GM12878 (cell line): ENCODE measurements around the gene MARF1. TPM values are rescaled to one million over a fixed set of nuclear protein-coding genes. Genes with fewer than 3 reads are reported as not detected.
A peak's percentile ranks its signal among the peaks of the same experiment; 100 is the strongest.

Experiments used
- ATF7 ChIP-seq: fragments of 450-650 bp; IDR thresholded peaks from 2 replicates; pipeline ENCODE4 v1.6.1; 2016; ENCODE audit warnings: low read depth, mild to moderate bottlenecking
- BACH1 ChIP-seq: fragments of 450-650 bp; IDR thresholded peaks from 2 replicates; pipeline ENCODE4 v1.6.1; 2017; ENCODE audit warnings: mild to moderate bottlenecking, borderline replicate concordance
- BCL11A ChIP-seq: IDR thresholded peaks from 2 replicates; pipeline ENCODE4 v1.6.1; 2011; ENCODE audit warnings: low read depth, low read length
- BMI1 ChIP-seq: fragments of 450-650 bp; IDR thresholded peaks from 2 replicates; pipeline ENCODE4 v1.6.1; 2016; ENCODE audit warnings: mild to moderate bottlenecking, moderate library complexity, borderline replicate concordance
- CBX3 ChIP-seq: fragments of 200-600 bp; sonication (generic); IDR thresholded peaks from 2 replicates; pipeline ENCODE4 v1.6.1; 2016; ENCODE audit warnings: low read depth, borderline replicate concordance
- CHD4 ChIP-seq: fragments of 200-600 bp; sonication (generic); IDR thresholded peaks from 2 replicates; pipeline ENCODE4 v1.6.1; 2016; ENCODE audit warnings: mild to moderate bottlenecking
- DPF2 ChIP-seq: fragments of 450-650 bp; IDR thresholded peaks from 2 replicates; pipeline ENCODE4 v1.6.1; 2017; ENCODE audit warnings: mild to moderate bottlenecking
- HDAC2 ChIP-seq: fragments of 200-600 bp; sonication (generic); IDR thresholded peaks from 2 replicates; pipeline ENCODE4 v1.6.1; 2017
- IKZF1 ChIP-seq: fragments of 450-650 bp; conservative IDR thresholded peaks from 2 replicates; pipeline ENCODE4 v1.6.1; 2017; ENCODE audit warnings: antibody characterized with exemption, mild to moderate bottlenecking
- JUNB ChIP-seq: IDR thresholded peaks from 2 replicates; pipeline ENCODE4 v1.6.1; 2016; ENCODE audit warnings: antibody characterized with exemption, mild to moderate bottlenecking
- JUND ChIP-seq: IDR thresholded peaks from 2 replicates; pipeline ENCODE4 v1.6.1; 2012; ENCODE audit warnings: low read depth, mild to moderate bottlenecking, low read length, improper control_type of control experiment, moderate library complexity
- LARP7 ChIP-seq: fragments of 450-650 bp; IDR thresholded peaks from 2 replicates; pipeline ENCODE4 v1.6.1; 2017; ENCODE audit warnings: mild to moderate bottlenecking
- MTA3 ChIP-seq: IDR thresholded peaks from 2 replicates; pipeline ENCODE4 v1.6.1; 2012; ENCODE audit warnings: low read length, inconsistent platforms, borderline replicate concordance
- RBBP5 ChIP-seq: fragments of 200-600 bp; sonication (generic); conservative IDR thresholded peaks from 2 replicates; pipeline ENCODE4 v1.6.1; 2016
- SIN3A ChIP-seq: IDR thresholded peaks from 2 replicates; pipeline ENCODE4 v1.6.1; 2012; ENCODE audit warnings: low read depth, low read length, improper control_type of control experiment
- SP1 ChIP-seq: IDR thresholded peaks from one replicate; pipeline ENCODE4 v1.6.1; 2011; ENCODE audit warnings: low read depth, low read length
- SUZ12 ChIP-seq: fragments of 200-600 bp; sonication (generic); IDR thresholded peaks from one replicate; pipeline ENCODE4 v1.6.1; 2018; ENCODE audit warnings: antibody characterized with exemption, mild to moderate bottlenecking; ENCODE audit not compliant: unreplicated experiment
- WRNIP1 ChIP-seq: IDR thresholded peaks from 2 replicates; pipeline ENCODE4 v1.6.1; 2011; ENCODE audit warnings: low read depth, low read length, improper control_type of control experiment, borderline replicate concordance
- ZNF384 ChIP-seq: IDR thresholded peaks from 2 replicates; pipeline ENCODE4 v1.6.1; 2012; ENCODE audit warnings: low read depth, mild to moderate bottlenecking, low read length, improper control_type of control experiment, borderline replicate concordance
- polyA plus RNA-seq, 11 experiments: library from polyadenylated mRNA; depleted of rRNA in 4 of 11; unstranded in 6 of 11; stranded (reverse) in 5 of 11; fragments of >200 nt; fragmentation: Nextera tagmentation in 4 of 11; fragmentation: Illumina TruSeq in 1 of 11; extraction: Ambion mirVana in 4 of 11; extraction: Trizol in 1 of 11; gene quantifications; 1 replicate in 1 of 11; 2 replicates in 10 of 11; pipeline versions ENCODE4 v1.2.1 to v1.2.3, GENCODE V29; 2011 to 2016; ENCODE audit warnings: inconsistent platforms in 2 of 11, missing spikeins in 2 of 11, low read depth in 1 of 11
- total RNA-seq, 4 experiments: library from RNA; depleted of rRNA in 3 of 4; stranded (reverse); fragments of >200 nt in 3 of 4; fragmentation: Illumina TruSeq in 1 of 4; extraction: Trizol in 1 of 4; gene quantifications; 2 replicates each; pipeline versions ENCODE4 v1.2.1 to v1.2.3, GENCODE V29; 2013 to 2021
- TF ChIP-seq, protein P1 (sequence below): fragments of 450-650 bp; IDR thresholded peaks from 2 replicates; pipeline ENCODE4 v1.6.1; 2017; ENCODE audit warnings: mild to moderate bottlenecking, moderate library complexity
- TF ChIP-seq, protein P2 (sequence below): fragments of 150-350 bp; IDR thresholded peaks from 2 replicates; pipeline ENCODE4 v1.6.1; 2016; ENCODE audit warnings: low read depth, low read length
- TF ChIP-seq, protein P3 (sequence below): fragments of 450-650 bp; IDR thresholded peaks from 2 replicates; pipeline ENCODE4 v1.6.1; 2017; ENCODE audit warnings: antibody characterized with exemption, mild to moderate bottlenecking, moderate library complexity

MARF1 gene
- total and polyA plus RNA-seq, 10 of the 15 experiments (the other 5 are each of a cell fraction or from before 2014, with no cell fraction given) = 4.5 to 40.1 (median 14.0) TPM

DNA sequence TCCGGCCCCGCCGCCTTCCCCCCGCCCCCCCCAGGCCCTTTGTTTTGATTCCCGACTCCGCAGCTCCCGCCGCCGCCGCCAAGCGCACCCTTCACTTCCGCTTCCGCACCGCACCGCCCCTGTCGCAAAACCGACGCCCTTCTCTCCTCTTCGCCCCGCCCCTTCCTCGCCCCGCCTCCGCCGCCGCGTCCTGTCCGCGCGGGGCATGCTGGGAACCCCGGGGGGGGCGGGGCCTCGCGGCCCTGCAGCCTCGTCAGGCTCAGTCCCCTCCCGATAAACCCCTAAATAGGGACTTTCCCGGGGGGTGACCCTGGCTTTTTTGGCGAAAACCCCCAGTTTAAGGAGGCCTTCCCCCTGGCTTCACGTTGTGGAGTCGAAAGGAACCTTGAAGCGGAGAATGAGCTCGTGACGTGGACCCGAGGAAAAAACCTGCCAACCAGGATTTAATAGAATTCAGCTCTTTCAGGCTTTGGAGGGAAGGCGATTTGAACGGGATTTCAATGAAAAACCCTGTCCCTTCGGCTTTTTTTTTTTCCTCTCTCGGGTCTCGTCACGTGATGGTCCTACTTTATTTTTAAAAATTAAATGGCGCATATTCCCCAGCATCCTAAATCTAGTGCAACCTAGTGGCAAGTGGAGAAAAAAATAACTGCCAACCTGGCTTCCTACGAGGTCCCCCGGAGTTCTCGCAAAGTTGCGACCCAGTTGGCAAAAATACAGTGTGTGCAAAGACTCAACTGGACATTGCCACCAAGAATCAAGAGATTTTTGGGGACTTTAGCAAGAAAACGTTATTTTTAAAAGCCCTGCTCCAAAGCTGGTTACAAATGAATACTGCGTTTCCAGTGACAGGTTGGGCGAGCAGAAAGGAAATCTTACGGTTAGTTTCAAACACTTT is at the start of gene MARF1 (continued):
- TF ChIP-seq SP1 (no peak), ZNF384 (peak; percentile 57; the same call in 1 of the 2 replicates), IKZF1 (peak; percentile 41; the same call in 1 of the 2 replicates), BACH1 (no peak; the same call in 1 of the 2 replicates), BMI1 (no peak), DPF2 (peak; percentile 51; the same call in 1 of the 2 replicates), WRNIP1 (no peak), RBBP5 (no peak), SUZ12 (no peak), SIN3A (no peak; the same call in 1 of the 2 replicates), JUND (no peak), BCL11A (no peak), ATF7 (no peak), CHD4 (no peak), LARP7 (no peak), CBX3 (no peak), MTA3 (no peak), JUNB (no peak), HDAC2 (no peak)
- TF ChIP-seq, protein P1, sequence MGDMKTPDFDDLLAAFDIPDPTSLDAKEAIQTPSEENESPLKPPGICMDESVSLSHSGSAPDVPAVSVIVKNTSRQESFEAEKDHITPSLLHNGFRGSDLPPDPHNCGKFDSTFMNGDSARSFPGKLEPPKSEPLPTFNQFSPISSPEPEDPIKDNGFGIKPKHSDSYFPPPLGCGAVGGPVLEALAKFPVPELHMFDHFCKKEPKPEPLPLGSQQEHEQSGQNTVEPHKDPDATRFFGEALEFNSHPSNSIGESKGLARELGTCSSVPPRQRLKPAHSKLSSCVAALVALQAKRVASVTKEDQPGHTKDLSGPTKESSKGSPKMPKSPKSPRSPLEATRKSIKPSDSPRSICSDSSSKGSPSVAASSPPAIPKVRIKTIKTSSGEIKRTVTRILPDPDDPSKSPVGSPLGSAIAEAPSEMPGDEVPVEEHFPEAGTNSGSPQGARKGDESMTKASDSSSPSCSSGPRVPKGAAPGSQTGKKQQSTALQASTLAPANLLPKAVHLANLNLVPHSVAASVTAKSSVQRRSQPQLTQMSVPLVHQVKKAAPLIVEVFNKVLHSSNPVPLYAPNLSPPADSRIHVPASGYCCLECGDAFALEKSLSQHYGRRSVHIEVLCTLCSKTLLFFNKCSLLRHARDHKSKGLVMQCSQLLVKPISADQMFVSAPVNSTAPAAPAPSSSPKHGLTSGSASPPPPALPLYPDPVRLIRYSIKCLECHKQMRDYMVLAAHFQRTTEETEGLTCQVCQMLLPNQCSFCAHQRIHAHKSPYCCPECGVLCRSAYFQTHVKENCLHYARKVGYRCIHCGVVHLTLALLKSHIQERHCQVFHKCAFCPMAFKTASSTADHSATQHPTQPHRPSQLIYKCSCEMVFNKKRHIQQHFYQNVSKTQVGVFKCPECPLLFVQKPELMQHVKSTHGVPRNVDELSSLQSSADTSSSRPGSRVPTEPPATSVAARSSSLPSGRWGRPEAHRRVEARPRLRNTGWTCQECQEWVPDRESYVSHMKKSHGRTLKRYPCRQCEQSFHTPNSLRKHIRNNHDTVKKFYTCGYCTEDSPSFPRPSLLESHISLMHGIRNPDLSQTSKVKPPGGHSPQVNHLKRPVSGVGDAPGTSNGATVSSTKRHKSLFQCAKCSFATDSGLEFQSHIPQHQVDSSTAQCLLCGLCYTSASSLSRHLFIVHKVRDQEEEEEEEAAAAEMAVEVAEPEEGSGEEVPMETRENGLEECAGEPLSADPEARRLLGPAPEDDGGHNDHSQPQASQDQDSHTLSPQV = no peak
- TF ChIP-seq, protein P2, sequence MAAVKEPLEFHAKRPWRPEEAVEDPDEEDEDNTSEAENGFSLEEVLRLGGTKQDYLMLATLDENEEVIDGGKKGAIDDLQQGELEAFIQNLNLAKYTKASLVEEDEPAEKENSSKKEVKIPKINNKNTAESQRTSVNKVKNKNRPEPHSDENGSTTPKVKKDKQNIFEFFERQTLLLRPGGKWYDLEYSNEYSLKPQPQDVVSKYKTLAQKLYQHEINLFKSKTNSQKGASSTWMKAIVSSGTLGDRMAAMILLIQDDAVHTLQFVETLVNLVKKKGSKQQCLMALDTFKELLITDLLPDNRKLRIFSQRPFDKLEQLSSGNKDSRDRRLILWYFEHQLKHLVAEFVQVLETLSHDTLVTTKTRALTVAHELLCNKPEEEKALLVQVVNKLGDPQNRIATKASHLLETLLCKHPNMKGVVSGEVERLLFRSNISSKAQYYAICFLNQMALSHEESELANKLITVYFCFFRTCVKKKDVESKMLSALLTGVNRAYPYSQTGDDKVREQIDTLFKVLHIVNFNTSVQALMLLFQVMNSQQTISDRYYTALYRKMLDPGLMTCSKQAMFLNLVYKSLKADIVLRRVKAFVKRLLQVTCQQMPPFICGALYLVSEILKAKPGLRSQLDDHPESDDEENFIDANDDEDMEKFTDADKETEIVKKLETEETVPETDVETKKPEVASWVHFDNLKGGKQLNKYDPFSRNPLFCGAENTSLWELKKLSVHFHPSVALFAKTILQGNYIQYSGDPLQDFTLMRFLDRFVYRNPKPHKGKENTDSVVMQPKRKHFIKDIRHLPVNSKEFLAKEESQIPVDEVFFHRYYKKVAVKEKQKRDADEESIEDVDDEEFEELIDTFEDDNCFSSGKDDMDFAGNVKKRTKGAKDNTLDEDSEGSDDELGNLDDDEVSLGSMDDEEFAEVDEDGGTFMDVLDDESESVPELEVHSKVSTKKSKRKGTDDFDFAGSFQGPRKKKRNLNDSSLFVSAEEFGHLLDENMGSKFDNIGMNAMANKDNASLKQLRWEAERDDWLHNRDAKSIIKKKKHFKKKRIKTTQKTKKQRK = no peak
- TF ChIP-seq, protein P3, sequence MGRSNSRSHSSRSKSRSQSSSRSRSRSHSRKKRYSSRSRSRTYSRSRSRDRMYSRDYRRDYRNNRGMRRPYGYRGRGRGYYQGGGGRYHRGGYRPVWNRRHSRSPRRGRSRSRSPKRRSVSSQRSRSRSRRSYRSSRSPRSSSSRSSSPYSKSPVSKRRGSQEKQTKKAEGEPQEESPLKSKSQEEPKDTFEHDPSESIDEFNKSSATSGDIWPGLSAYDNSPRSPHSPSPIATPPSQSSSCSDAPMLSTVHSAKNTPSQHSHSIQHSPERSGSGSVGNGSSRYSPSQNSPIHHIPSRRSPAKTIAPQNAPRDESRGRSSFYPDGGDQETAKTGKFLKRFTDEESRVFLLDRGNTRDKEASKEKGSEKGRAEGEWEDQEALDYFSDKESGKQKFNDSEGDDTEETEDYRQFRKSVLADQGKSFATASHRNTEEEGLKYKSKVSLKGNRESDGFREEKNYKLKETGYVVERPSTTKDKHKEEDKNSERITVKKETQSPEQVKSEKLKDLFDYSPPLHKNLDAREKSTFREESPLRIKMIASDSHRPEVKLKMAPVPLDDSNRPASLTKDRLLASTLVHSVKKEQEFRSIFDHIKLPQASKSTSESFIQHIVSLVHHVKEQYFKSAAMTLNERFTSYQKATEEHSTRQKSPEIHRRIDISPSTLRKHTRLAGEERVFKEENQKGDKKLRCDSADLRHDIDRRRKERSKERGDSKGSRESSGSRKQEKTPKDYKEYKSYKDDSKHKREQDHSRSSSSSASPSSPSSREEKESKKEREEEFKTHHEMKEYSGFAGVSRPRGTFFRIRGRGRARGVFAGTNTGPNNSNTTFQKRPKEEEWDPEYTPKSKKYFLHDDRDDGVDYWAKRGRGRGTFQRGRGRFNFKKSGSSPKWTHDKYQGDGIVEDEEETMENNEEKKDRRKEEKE = no peak
